ENCODE measurements around the gene ZNF568.
A peak's percentile ranks its signal among the peaks of the same experiment; 100 is the strongest.

Gene ZNF568

GRCh38 chr19:36915992-36916830 lies at the start of gene ZNF568, which contains the start of gene ZNF829:
Gene ZNF568 (plus strand): TSS chr19:36916332. CDS start chr19:36922771, 6,439 bp downstream.
Gene ZNF829 (minus strand): TSS chr19:36916291. CDS start chr19:36915167, 1,124 bp downstream.
- DNase-seq, result peak; percentile 69

GRCh38 chr19:36876993-36877938 lies 38.9 kb upstream of the ZNF568 start:
- DNase-seq, result no peak

GRCh38 chr19:36891768-36892357 lies 24.3 kb upstream of the ZNF568 start:
- no peak for DNase-seq

- DNase-seq, result no peak
Measured at GRCh38 chr19:36894849-36895383, 21.2 kb upstream of the ZNF568 start.

- no peak for DNase-seq
Measured at GRCh38 chr19:36898422-36898821, 17.7 kb upstream of the ZNF568 start.

- DNase-seq, result no peak
Measured at GRCh38 chr19:36916991-36917390, 859 bp downstream of the ZNF568 start.

GRCh38 chr19:36918090-36918489 lies 2.0 kb downstream of the ZNF568 start:
- DNase-seq, result no peak

- no peak for DNase-seq
Measured at GRCh38 chr19:36931684-36932083, 15.6 kb downstream of the ZNF568 start.

GRCh38 chr19:36939153-36939552 lies 23.0 kb downstream of the ZNF568 start:
- DNase-seq, result no peak

- DNase-seq, result no peak
Measured at GRCh38 chr19:36950335-36951119, 34.4 kb downstream of the ZNF568 start.

- no peak for DNase-seq
Measured at GRCh38 chr19:36962346-36962745, 46.2 kb downstream of the ZNF568 start.

GRCh38 chr19:36963280-36963679 lies 47.1 kb downstream of the ZNF568 start:
- DNase-seq, result peak; percentile 60

GRCh38 chr19:36972571-36972970 lies 56.4 kb downstream of the ZNF568 start:
- no peak for DNase-seq

GRCh38 chr19:36973021-36973843 lies 57.1 kb downstream of the ZNF568 start:
- peak; percentile 77 for DNase-seq

GRCh38 chr19:36973844-36974195 lies 57.7 kb downstream of the ZNF568 start:
- no peak for DNase-seq

GRCh38 chr19:36986131-36986530 lies 70.0 kb downstream of the ZNF568 start:
- DNase-seq, result no peak

- peak; percentile 72 for DNase-seq
Measured at GRCh38 chr19:36986601-36987000, 70.5 kb downstream of the ZNF568 start.

- peak; percentile 6 for DNase-seq
Measured at GRCh38 chr19:36987091-36987490, 71.0 kb downstream of the ZNF568 start.

- no peak for DNase-seq
Measured at GRCh38 chr19:36997152-36997842, 81.2 kb downstream of the ZNF568 start.

- no peak for DNase-seq
Measured at GRCh38 chr19:36997843-36998235, 81.7 kb downstream of the ZNF568 start.

- no peak for DNase-seq
Measured at GRCh38 chr19:36999313-36999712, 83.2 kb downstream of the ZNF568 start.
